Midbrain (tissue), 1 donor: ENCODE data around the gene C5orf58.
"Not testable (repeated sequence)": the region's sequence is repeated elsewhere in the genome, so short reads cannot be mapped to it uniquely, and the experiment has no call there.

Experiments
- DNase-seq: peaks from one replicate; lab custom pipeline; 2025; lab: John Stamatoyannopoulos, UW

The C5orf58 gene

DNA sequence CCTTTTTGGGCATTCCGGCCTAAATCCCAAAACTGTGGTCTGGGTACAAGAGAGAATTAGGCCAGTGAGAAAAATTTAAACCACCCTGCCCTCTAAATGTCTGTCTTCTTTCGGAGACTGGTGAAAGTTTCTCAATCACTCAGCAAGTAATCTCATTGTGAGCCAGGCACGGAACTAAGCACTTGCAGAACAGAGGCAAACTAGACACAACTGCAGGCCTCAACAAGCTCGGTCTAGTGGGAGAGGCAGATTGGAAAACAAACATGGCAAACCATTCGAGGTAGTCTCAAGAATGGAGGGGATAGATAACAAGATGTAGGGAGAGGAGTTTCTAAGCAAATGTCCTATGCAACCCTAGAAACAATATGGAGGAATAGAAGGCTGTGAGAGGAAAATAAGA is 8.9 kb upstream of the C5orf58 start:
- DNase-seq = no peak

DNA sequence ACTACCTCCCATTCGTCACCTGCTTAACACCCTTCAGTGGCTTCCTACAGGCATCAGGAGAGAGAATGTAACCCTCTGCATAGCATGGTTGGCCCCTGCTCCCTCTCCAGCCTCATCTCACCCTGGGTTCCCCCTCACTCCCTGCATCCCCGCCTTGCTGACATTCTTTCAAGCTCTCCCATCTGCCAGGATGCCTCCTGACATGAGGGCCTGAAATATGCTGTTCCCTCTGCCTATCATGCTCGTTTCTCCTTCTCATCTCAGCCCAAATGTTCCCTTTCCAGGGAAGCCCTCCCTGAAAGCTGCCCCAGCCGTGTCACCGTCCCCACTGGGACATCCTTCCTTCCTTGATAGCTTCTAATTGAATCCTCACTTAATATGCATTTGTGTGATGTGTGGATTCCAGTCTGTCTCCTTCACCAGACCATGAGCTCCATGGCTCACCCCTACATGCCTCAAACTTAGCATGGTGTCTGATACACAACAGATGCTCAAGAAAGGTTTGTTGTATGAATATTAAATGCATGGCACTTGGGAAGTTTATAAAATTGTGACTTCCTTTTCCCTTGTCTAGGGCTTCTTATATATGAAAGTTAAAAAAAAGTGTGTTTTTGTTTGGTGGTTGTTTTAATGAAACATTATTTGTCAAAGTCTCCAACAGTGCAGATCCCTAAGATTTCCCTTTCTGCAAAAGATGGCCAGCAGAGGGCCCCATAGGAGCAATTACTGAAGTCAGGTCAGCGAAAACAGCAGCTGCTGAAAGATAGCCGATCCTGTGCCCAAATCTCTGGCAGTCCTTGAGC is 7.3 kb upstream of the C5orf58 start:
- peak; percentile 88 for DNase-seq

DNA sequence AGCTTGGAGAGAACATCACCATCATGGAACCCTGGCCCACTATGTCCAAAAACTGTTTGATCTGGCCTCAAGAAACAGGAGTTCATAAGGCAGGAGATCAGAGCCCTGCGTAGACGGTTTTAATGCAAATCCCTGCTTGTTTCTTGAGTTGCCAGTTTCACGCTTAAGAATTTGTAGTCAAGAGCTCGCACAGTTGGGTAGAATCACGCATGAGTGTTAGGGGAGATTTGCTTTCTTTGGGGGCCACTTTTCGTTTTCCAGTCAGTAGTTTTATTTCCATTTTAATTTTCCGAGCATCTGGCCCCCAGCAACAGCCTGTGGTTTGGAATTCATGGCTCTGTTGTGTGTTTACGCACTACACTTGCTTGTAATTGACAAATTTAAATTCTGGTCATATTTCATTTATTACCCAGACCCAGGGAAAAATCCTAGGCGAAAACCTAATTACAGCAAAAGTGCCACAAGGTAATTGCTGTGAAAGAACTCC is 6.6 kb upstream of the C5orf58 start:
- DNase-seq = no peak

DNA sequence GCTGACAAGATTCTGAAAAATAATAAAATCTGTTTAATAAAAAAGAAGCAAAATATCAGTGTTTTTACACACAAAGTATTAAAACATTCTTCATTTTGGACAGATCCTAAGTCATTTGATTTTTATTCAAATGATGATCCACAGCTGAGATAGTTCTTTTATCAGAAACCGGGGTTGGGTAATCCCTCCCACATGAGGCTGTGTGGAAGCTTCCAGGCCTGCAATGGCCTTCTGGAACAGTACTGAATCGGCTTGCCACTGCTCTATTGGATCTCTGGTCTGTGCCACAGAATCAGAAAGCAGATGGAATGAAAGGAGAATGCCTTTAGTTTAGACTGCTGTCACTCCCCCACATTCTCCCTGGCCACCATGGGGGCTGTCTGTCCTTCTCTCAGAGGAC is 6.1 kb upstream of the C5orf58 start:
- no peak for DNase-seq

DNA sequence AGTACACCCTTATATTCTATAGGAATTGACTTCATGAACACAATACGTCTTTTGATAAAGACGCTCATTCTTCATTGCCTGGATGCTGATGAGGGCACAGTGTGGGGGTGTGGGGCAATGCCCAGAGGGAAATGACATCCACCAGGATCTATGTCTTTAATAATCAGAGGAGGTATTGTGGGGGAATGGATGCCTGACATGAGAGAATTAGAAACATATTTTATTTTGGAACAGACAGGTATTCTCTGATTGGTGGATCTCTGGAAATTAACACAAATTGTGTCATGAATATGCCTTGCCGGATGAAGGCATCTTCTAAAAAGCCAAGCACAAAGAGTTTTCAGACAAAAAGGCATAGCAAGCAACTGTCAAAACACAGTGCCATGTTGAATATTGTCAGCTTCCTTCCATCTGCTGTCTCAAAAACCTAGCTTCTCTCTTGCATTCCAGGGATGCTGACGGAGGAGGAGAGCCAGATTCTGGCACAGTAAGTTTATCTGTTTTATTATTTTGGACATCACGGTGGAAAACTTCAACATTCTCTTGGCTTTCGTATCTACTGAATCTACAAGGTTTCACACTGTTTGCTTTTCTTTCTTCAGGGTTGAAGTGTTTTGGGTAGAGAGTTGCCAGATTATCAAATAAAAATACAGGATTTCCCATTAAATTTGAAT is 3.9 kb upstream of the C5orf58 start:
- no peak for DNase-seq

DNA sequence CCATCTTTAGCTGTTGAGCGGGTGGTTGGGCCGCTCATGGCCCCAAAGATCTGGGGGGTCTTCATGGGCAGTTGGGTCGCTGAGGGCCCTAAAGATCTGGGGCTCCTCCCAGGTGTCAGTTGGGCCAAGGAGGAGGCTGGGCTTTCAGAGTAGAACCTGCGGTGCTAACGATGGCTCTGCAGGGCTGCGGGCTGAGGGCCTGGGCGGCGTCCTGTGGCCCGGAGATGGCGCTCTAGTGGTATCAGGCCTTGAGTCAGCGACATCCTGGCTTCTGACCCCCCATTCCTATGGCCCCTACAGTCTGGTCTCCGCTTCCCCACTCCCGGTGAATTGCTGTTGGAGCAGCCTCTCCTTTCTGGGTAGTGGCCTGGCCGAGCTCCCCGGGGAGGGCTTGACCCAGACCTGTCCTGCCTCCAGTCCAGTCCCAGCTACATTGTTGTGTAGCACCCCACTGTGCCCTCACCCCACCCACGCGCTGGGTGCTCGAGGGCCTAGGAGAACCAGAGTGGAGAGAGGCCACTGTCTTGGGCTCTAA is 640 bp downstream of the C5orf58 start:
- DNase-seq = no peak

DNA sequence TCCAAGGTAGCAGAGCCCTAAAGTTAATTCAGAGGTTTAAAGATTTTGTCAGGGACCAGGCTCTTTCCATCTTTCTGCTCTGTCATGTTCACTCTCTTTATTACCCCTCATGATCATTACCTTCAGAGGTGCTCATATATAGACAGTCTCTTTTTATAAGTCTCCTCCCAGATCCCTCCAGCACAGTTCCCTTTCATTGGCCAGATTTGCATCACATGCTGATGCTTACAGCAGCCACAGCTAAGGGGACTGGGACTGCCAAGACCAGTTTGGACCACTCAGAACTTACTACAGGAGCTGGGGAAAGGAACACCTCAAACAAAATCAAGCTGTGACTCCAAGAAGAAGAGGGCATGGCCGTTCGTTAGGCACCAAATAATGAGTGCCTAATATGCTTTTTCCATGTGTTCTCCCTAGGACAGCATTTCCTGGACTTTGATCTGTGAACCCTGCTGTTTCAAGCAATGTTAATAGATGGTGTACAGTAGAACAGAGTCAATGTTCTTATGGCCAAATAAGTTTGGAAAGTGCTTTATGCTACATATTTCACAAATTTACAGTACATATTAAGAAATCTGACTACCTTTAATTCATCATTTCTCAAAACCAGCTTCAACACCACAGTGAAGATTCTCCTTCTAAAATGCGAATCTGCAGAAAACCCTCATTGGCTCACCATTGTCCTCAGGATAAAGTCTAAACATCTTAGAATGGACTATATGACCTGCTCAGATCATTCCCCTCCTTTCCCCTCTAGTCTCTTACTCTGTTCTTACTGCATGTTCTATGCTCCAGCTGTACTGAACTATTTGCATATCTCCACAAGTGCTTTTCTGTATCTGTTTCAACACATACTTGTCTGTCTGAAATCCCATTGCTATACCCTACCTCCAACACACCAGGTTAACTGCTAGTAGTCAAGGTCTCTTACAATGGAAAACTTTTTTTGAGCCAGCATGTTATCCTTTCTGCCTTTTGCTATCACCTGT is 3.4 kb downstream of the C5orf58 start:
- DNase-seq = no peak

DNA sequence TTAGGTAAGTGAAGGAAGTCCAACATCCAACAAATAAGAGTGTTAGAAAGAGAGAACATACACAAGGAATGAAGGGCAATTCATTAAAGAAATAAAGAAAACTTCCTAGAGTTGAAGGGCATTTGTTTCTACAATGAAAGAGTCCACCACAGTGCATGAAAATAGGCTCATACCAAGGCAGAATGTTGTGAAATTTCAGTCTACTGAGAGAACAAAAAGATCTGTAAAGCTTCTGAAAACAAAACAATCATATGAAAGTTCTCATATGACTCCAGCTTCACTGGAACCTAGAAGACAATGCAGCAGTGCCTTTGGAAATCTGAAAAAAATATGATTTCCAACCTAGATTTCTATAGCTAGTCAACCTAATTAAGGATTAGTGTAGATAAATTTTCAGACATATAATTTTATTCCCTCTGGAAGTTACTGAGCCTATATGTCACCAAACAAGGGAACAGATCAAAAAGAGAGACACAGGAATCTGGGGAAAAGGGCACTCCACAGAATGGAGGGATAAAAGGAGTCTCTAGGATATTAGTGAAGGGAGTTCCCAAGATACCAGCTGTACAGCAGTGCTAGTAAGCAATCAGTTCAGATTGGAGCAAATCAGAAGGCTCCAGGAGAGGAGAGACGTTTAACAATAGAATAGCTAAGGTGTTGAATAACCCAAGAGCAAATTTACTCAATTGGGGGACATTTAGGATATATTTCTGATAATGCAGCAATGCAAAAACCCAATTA is 5.8 kb downstream of the C5orf58 start:
- DNase-seq = no peak

DNA sequence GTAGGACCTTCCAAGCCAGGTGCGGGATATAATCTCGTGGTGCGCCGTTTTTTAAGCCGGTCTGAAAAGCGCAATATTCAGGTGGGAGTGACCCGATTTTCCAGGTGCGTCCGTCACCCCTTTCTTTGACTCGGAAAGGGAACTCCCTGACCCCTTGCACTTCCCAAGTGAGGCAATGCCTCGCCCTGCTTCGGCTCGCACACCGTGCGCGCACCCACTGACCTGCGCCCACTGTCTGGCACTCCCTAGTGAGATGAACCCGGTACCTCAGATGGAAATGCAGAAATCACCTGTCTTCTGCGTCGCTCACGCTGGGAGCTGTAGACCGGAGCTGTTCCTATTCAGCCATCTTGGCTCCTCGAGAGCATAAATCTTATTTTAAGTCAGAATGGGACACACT is 12.7 kb downstream of the C5orf58 start:
- DNase-seq = not testable (repeated sequence)

DNA sequence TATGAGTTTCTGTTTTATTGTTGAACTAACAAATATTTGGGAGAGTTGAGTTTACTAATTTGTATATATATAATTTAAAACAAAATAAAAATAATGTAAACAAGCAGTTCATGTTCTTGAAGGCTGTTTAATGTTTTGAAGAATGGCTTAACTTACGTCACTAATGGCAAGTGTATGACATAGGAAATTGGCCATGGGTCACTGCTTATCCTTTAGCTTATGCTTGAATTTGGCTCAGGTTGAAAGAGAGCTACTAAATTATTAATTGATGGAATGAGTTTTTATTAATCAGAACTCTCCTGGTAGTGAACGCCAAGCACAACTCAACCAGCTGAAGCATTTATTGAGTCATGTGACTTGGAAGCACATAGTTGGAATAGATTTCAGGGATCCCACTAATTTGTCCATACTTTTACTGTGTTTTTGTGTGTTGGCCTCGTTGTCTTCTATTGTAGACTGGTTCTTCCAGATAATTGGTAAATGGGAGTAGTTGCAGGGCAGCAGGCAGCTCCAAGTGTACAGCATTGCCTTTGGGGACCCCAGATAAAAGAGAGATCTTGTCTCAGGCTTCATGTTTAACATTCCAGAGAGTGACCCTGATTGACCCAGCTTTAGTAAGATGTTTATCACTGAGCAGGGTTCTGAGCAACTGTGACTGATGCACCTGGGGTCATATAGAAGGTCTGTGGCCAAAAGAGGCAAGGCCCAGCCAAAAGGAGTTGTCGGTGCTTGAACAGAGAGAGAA is 13.5 kb downstream of the C5orf58 start:
- DNase-seq = no peak

DNA sequence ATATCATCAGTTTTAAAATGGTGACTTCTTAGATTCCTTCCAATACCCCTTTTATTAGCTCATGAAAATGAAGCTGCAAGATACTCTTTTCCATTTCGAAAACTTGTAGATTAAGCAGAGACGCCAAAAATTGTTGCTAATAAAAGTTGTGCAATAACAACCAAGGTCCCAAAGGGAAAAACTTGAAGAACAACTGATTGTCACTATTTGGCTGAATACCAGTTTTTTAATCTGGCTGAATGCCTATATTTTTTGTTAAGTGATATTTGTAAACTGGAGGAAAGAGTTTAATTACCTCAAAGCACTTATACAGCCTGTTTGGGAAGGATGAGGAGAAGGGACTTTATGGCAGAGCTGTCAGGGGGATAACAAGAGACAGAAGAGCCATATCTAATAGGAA is 14.6 kb downstream of the C5orf58 start:
- no peak for DNase-seq

DNA sequence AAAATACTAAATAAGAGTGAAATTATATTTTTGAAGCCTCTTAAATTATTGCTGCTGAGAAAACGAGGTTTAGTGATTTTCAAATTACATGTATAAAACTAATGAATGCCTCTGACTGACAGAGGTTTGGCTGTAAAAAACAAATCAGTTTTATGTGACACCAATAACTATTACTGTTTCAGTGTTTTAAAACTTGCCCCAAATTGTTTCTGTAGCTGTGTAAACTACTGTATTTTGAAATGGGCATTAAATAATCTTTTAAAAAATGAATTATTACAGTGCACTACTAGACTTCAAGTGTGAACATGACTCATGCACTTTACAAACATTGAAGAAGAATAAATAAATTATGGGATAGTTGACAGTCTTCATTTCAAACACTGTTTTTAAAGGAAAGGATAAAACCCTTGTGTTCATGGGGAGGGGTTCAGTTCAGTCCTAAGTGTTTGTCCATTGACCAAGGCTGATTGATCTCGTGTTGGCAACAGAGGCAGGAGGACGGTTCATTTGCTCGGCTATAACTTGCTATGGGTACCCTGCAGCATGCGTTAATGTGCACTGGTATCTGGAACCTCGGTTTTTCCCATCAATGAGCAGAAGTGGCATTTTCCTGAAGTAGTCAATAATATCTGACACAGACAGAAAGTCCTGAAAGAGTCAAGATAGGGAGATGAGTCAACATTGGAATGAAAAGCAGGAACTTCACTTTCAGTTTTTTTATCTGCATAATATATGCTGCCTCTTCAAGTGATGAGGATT is 15.6 kb downstream of the C5orf58 start:
- DNase-seq = no peak

DNA sequence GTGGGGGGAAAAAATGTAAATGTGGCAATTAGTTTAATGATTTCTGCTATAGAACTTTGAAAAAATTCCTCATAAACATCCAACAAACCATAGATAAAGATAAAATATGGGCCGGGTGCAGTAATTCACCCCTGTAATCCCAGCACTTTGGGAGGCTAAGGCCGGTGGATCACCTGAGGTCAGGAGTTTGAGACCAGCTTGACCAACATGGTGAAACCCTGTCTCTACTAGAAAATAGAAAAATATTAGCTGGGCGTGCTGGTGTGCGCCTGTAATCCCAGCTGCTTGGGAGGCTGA is 16.1 kb downstream of the C5orf58 start:
- not testable (repeated sequence) for DNase-seq

DNA sequence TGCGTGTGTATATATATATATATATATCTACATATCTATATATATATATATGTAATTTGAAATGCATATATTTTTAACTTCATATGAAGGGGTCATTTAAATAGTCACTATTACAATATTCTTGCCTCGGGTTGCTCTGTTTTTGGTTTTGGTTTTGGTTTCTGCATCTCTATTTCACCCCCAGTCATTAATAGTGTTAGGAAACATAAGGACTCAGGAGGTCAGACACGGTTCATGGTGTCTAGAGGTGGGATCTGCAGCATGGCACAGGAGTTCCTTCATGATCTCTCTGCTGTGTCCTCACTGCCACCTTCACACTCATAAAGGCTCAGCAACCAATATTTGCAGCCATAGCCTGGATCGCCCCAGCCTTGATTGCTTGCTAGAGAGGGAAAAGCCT is 16.6 kb downstream of the C5orf58 start:
- DNase-seq = no peak

DNA sequence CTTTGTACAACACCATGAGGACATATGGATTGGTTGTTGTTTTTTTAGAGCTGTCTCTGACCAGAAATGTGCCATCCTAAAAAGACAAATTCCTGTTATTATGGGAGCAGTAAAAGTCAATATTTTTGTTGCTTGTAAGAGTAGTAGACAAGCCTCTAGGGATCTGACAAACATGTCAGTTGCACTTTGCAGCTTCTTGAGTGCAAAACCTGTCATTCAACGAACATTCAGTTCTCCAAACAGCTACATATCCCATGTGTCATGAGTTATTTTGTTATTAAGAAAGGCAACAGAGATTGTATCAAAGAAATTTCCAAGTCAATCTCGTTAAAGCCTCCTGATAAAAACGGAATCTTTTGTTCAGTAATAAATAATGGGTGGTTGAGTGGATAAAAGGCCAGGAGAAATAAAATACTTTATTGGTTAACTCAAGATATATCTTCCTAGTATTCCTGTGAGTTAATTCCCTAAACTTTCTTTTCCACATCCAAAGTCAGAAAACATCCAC is 18.1 kb downstream of the C5orf58 start:
- no peak for DNase-seq

DNA sequence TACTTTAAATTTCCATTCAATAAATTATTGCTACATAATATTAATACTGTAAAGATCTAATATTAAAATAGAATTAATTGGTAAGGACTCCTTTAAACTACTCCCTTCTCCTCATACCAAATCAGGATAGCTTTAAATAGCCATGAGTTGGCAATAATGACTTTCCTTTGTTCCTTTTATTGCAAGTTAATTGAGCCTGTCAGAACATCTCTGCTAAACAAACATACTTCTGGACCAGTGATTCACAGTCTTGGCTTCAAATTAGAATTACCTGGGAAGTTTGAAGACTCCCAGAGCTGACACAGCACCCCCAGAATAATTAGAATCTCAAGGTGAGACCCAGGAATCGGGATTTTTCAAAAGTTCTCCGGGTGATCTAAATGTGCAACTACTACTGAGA is 18.7 kb downstream of the C5orf58 start:
- no peak for DNase-seq

DNA sequence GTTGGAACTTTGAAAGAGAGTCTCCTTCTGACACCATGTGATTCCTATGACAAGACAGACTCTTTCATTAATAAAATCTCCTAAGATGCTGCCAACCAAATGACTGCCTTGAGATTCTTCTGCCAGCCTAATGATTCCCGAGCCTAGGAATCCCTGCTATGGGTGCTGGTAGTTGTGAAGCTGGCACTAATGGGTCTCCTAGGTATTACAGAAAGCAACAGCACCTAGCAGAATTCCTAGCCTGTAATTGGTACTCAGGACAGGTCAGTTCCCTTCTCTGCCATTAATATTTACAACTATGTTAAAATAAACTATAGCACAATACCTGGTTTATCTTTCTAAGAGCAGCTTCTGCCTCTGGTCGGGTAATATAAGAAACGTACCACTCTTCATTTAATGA is 19.3 kb downstream of the C5orf58 start:
- no peak for DNase-seq

DNA sequence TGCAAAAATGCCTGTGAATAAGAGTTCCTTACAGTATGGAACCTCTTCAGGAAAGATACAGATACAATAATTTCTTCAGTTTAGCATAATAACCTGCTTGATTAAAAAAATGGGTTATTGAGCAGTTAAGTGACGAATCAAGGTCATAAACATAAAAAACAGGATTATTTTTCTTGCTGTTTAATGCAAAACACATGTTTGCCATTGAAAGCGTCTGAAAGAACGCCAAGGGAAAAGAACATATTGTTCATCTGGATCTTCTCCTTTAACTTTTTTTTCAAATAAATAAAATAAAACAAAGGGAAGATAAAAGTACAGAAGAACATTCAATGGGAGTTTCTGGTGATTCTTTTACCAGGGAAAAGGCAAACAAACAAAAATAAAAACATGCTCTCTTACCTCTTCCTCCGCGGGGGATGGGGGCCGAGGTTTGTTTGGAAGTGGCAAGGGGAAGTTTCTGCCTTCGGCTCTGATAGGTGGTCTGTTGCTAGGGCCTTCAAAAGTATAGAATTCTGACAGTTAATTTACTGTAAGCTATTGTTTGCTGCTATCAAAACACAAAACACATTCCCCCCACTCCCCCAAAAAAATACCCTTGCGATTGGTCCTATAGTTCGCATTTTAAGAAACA is 20.1 kb downstream of the C5orf58 start:
- no peak for DNase-seq

DNA sequence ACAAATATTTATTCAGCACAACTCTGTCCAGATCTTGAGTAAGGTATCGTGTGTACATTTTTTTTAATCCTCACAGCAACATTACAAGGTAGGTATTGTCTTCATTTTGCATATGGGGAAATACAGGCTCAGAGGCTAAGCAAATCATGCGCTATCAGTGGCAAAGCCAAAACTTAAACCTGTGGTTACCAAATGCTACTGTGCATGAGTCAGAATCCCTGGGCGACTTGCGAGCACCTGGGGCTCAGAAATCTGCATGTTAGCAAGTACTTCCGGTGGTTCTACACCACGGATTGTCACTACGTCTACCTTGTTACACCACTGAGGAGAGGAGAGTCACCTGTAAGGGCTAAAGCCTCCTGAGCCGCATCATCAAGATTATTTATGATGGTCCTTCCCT is 21.3 kb downstream of the C5orf58 start:
- DNase-seq = no peak
